Panc1 (cell line): ENCODE results near the gene TMEM87B. TPM values are rescaled to one million over a fixed set of nuclear protein-coding genes. Genes with fewer than 3 reads are reported as not detected.

Experiments
- ATAC-seq: fragments of 200-7000 bp; cut with Tn5 transposase; 2 replicates; pipeline ENCODE4 v1.9.1; 2020; ENCODE audit warnings: mild to moderate bottlenecking, moderate library complexity
- BruUV-seq: library from RNA; stranded (reverse); fragments of 400-500 nt; replicated peaks from 2 replicates; lab custom pipeline; 2021; lab: Mats Ljungman, UMichigan
- CTCF ChIA-PET: fragments of 300-600 bp; sonication (Branson Sonifier 250); formaldehyde crosslinking; loops from one replicate; lab custom pipeline; 2022; ENCODE audit warnings: antibody characterized with exemption; lab: Charles Lee
- POLR2A ChIA-PET: fragments of 300-600 bp; sonication (Branson Sonifier 250); formaldehyde crosslinking; loops from one replicate; lab custom pipeline; 2022; ENCODE audit warnings: antibody characterized with exemption; lab: Charles Lee
- DNase-seq: peaks from one replicate; pipeline ENCODE4 v3.0.0-alpha.2; 2010; ENCODE audit warnings: low read depth, low spot score
- H3K27ac ChIP-seq: 2 replicates; pipeline ENCODE4 v1.5.1; 2011; ENCODE audit warnings: mild to moderate bottlenecking, low read length, inconsistent platforms
- H3K27me3 ChIP-seq: fragments of 200-500 bp; sonication (Bioruptor generic); 2 replicates; pipeline ENCODE4 v1.6.0; 2014; ENCODE audit warnings: low read length, inconsistent platforms; ENCODE audit not compliant: control insufficient read depth, insufficient read depth
- H3K36me3 ChIP-seq: fragments of 200-500 bp; sonication (Bioruptor generic); 2 replicates; pipeline ENCODE4 v1.5.1; 2014; ENCODE audit warnings: inconsistent platforms, mild to moderate bottlenecking, low read length, moderate library complexity; ENCODE audit not compliant: control insufficient read depth, insufficient read depth
- H3K4me1 ChIP-seq: 2 replicates; pipeline ENCODE4 v1.5.1; 2011; ENCODE audit warnings: inconsistent platforms, mild to moderate bottlenecking, low read length, moderate library complexity; ENCODE audit not compliant: control insufficient read depth, insufficient read depth
- H3K4me3 ChIP-seq, 2 experiments: 2 replicates each; pipeline ENCODE4 v1.5.1; 2011 to 2012; ENCODE audit warnings: low read depth in 2 of 2, low read length in 2 of 2, mild to moderate bottlenecking in 2 of 2, inconsistent platforms in 1 of 2, moderate library complexity in 1 of 2
- H3K9me3 ChIP-seq: fragments of 200-500 bp; sonication (Bioruptor generic); 2 replicates; pipeline ENCODE4 v1.5.1; 2014; ENCODE audit warnings: low read depth, mild to moderate bottlenecking, inconsistent platforms, low read length, moderate library complexity; ENCODE audit not compliant: control insufficient read depth, insufficient read depth
- POLR2AphosphoS5 ChIP-seq: IDR thresholded peaks from 2 replicates; pipeline ENCODE4 v1.6.1; 2012; ENCODE audit warnings: mild to moderate bottlenecking, low read depth, low read length, moderate library complexity
- SIN3A ChIP-seq: IDR thresholded peaks from 2 replicates; pipeline ENCODE4 v1.6.1; 2012; ENCODE audit warnings: low read depth, mild to moderate bottlenecking, low read length, moderate library complexity, borderline replicate concordance; ENCODE audit not compliant: insufficient read depth
- TCF7L2 ChIP-seq: IDR thresholded peaks from 2 replicates; pipeline ENCODE4 v1.6.1; 2011; ENCODE audit warnings: mild to moderate bottlenecking, low read depth, low read length, inconsistent platforms
- in situ Hi-C: cut with HindIII; loops from 2 replicates; pipeline ENCODE4 v1.10.0; 2016; ENCODE audit warnings: low sequenced_read_pairs, low pct_unique_long_range_greater_than_20kb
- intact Hi-C: fragments of 100-400 bp; cut with micrococcal nuclease; formaldehyde crosslinking; loops from one replicate; pipeline ENCODE4 v1.10.0; 2022; ENCODE audit not compliant: unreplicated experiment
- total RNA-seq: library from RNA; stranded (reverse); gene quantifications from one replicate; pipeline ENCODE4 v1.2.1, GENCODE V29; 2021; ENCODE audit not compliant: unreplicated experiment
- TF ChIP-seq, protein P1 (sequence below): fragments of 450-650 bp; IDR thresholded peaks from 2 replicates; pipeline ENCODE4 v1.5.1; 2017; ENCODE audit warnings: mild to moderate bottlenecking
- TF ChIP-seq, protein P2 (sequence below), 2 experiments: IDR thresholded peaks; 2 replicates each; pipeline ENCODE4 v1.6.1; 2011 to 2012; ENCODE audit warnings: low read depth in 2 of 2, control low read depth in 1 of 2, low read length in 1 of 2, mild to moderate bottlenecking in 1 of 2, moderate library complexity in 1 of 2; ENCODE audit not compliant: insufficient read depth in 1 of 2

Gene TMEM87B
- total RNA-seq, 1 experiment from 2014 or later = 22.8 TPM

DNA sequence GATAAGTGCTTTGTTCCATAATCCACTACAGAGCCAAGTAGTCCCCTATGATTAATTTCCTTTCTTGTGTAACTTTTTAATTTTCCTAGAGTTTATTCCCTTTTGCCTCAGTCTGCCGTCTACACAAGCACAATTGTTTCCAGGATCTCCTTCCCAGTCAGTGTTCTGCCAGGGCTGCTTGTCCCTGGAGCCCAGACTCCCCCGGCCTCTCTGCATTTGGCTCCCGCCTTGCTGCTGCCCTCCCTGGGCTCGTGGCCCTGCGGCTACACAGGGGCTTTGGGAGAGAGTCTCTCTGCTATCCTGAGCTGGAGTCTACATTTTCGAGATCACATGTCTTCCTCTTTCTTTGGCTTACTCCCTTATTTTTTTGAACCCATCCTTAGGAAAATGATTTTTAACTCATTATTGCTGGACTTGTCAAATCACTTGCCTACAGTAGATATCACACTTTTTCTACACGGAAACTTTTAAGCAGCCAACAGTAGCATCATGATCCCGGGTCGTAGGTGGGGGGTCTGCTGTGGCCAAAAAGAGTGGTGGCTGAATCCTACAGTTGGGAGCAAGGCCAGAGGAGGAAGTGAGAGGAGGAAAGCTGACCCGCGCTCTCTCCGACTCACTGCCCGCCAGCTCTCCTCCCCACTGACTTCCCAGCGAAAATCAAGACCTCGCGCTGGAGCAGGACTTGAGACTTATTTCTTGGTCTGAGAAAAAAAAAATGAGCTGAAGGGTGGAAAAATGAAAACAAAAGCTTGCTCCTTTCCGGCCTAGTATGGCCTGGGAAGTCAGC is 92.5 kb downstream of the TMEM87B start:
- H3K4me1 ChIP-seq = no peaks in the 10 kb centered on the region
- DNase-seq = no peak
- no peaks in the 10 kb centered on the region for H3K36me3 ChIP-seq
- POLR2A ChIA-PET = interaction anchor here (0.6 kb wide), 1 partner anchor 228 kb away, joined by 5 read pairs; no protein-coding TSS in a partner anchor
- no peak overlapping the region for H3K4me3 ChIP-seq
- intact Hi-C loops = no loop called here
- H3K27ac ChIP-seq = no peak overlapping the region
- BruUV-seq = no TSS peak
- TF ChIP-seq POLR2AphosphoS5 = no peak
- TF ChIP-seq SIN3A = no peak
- TF ChIP-seq TCF7L2 = no peak
- CTCF ChIA-PET = no interaction called here
- no peaks in the 10 kb centered on the region for H3K27me3 ChIP-seq
- H3K9me3 ChIP-seq = no peaks in the 10 kb centered on the region
- ATAC-seq = no peak
- in situ Hi-C loops = no loop called here

- no peak for DNase-seq
- CTCF ChIA-PET = no interaction called here
- intact Hi-C loops = no loop called here
Measured at GRCh38 chr2:112148477-112148876, 93.4 kb downstream of the TMEM87B start.

More at GRCh38 chr2:112148477-112148876, 93.4 kb downstream of the TMEM87B start:
- in situ Hi-C loops = no loop called here
- H3K27ac ChIP-seq = no peak overlapping the region
- no peaks in the 10 kb centered on the region for H3K9me3 ChIP-seq
- TF ChIP-seq, protein P1, sequence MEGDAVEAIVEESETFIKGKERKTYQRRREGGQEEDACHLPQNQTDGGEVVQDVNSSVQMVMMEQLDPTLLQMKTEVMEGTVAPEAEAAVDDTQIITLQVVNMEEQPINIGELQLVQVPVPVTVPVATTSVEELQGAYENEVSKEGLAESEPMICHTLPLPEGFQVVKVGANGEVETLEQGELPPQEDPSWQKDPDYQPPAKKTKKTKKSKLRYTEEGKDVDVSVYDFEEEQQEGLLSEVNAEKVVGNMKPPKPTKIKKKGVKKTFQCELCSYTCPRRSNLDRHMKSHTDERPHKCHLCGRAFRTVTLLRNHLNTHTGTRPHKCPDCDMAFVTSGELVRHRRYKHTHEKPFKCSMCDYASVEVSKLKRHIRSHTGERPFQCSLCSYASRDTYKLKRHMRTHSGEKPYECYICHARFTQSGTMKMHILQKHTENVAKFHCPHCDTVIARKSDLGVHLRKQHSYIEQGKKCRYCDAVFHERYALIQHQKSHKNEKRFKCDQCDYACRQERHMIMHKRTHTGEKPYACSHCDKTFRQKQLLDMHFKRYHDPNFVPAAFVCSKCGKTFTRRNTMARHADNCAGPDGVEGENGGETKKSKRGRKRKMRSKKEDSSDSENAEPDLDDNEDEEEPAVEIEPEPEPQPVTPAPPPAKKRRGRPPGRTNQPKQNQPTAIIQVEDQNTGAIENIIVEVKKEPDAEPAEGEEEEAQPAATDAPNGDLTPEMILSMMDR = no peak
- TF ChIP-seq SIN3A (no peak), POLR2AphosphoS5 (no peak), TCF7L2 (no peak)
- TF ChIP-seq, protein P2, sequence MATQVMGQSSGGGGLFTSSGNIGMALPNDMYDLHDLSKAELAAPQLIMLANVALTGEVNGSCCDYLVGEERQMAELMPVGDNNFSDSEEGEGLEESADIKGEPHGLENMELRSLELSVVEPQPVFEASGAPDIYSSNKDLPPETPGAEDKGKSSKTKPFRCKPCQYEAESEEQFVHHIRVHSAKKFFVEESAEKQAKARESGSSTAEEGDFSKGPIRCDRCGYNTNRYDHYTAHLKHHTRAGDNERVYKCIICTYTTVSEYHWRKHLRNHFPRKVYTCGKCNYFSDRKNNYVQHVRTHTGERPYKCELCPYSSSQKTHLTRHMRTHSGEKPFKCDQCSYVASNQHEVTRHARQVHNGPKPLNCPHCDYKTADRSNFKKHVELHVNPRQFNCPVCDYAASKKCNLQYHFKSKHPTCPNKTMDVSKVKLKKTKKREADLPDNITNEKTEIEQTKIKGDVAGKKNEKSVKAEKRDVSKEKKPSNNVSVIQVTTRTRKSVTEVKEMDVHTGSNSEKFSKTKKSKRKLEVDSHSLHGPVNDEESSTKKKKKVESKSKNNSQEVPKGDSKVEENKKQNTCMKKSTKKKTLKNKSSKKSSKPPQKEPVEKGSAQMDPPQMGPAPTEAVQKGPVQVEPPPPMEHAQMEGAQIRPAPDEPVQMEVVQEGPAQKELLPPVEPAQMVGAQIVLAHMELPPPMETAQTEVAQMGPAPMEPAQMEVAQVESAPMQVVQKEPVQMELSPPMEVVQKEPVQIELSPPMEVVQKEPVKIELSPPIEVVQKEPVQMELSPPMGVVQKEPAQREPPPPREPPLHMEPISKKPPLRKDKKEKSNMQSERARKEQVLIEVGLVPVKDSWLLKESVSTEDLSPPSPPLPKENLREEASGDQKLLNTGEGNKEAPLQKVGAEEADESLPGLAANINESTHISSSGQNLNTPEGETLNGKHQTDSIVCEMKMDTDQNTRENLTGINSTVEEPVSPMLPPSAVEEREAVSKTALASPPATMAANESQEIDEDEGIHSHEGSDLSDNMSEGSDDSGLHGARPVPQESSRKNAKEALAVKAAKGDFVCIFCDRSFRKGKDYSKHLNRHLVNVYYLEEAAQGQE (IDR thresholded peaks at IDR 0.05; ENCODE audit: insufficient read depth in 1 of 2, low read depth in 2 of 2, low read length in 1 of 2) = no peak
- ATAC-seq = no peak
- POLR2A ChIA-PET = no interaction called here
- no peak overlapping the region for H3K4me3 ChIP-seq
- no peaks in the 10 kb centered on the region for H3K4me1 ChIP-seq
- BruUV-seq = no TSS peak
- H3K36me3 ChIP-seq = no peaks in the 10 kb centered on the region
- no peaks in the 10 kb centered on the region for H3K27me3 ChIP-seq
